Transverse colon (tissue), 4 donors: ENCODE results near the gene IP6K1. TPM values are rescaled to one million over a fixed set of nuclear protein-coding genes. Genes with fewer than 3 reads are reported as not detected.

ENCODE experiments used
- DNase-seq: peaks from one replicate; pipeline ENCODE4 v3.0.0-alpha.2; 2019
- H3K27ac ChIP-seq, 4 donors: fragments of 200-600 bp; sonication (generic); 2 replicates each; pipeline ENCODE4 v1.5.1; 2016 to 2018; ENCODE audit warnings: inconsistent platforms in 4 of 4
- H3K27me3 ChIP-seq: fragments of 200-600 bp; sonication (generic); 2 replicates; pipeline ENCODE4 v1.5.1; 2017; ENCODE audit warnings: inconsistent platforms
- H3K36me3 ChIP-seq, 4 donors: fragments of 200-600 bp; sonication (generic); 2 replicates each; pipeline ENCODE4 v1.5.1; 2017 to 2019; ENCODE audit warnings: inconsistent platforms in 4 of 4
- H3K4me1 ChIP-seq, 4 donors: fragments of 200-600 bp; sonication (generic); 2 replicates each; pipeline ENCODE4 v1.5.1; 2017 to 2020; ENCODE audit warnings: inconsistent platforms in 4 of 4
- H3K4me3 ChIP-seq, 4 donors: fragments of 200-600 bp; sonication (generic); 1 replicate in 1 of 4; 2 replicates in 3 of 4; pipeline versions ENCODE4 v1.5.1 to v1.6.1; 2017 to 2019; ENCODE audit warnings: inconsistent platforms in 4 of 4
- H3K9me3 ChIP-seq, 2 donors: fragments of 200-600 bp; sonication (generic); 2 replicates each; pipeline ENCODE4 v1.5.1; 2017 to 2019; ENCODE audit warnings: inconsistent platforms in 2 of 2
- CTCF ChIP-seq, 5 experiments: fragments of 200-600 bp in 3 of 5; fragments of 450-650 bp in 2 of 5; sonication (generic) in 3 of 5; IDR thresholded peaks; 1 replicate in 2 of 5; 2 replicates in 3 of 5; pipeline ENCODE4 v1.5.1; 2016 to 2017; ENCODE audit warnings: antibody characterized with exemption in 5 of 5, inconsistent platforms in 3 of 5, mild to moderate bottlenecking in 2 of 5, moderate library complexity in 1 of 5
- EP300 ChIP-seq: sonication (generic); formaldehyde crosslinking; IDR thresholded peaks from one replicate; pipeline ENCODE4 v1.6.1; 2017; ENCODE audit warnings: antibody characterized with exemption, low read depth
- POLR2A ChIP-seq: fragments of 450-650 bp; IDR thresholded peaks from one replicate; pipeline ENCODE4 v1.6.1; 2016; ENCODE audit warnings: antibody characterized with exemption, mild to moderate bottlenecking, moderate library complexity
- POLR2AphosphoS5 ChIP-seq, 3 donors: sonication (generic); formaldehyde crosslinking; IDR thresholded peaks; one replicate each; pipeline ENCODE4 v1.6.1; 2016; ENCODE audit warnings: antibody characterized with exemption in 3 of 3
- WGBS, 2 donors: methylation state at CpG; one replicate each; pipeline ENCODE4 v1.1.5; 2018; ENCODE audit warnings: low coverage in 1 of 2; 5-methylcytosine and 5-hydroxymethylcytosine counted together
- in situ Hi-C, 4 donors: fragments of 200-750 bp; cut with MboI; loops; one replicate each; pipeline versions ENCODE4 v1.15.0 to v1.15.1; 2017; ENCODE audit warnings: low sequenced_read_pairs in 3 of 4, low pct_ligation_motif_present in 1 of 4, low pct_unique_long_range_greater_than_20kb in 1 of 4
- intact Hi-C: fragments of 100-400 bp; cut with DNase I; formaldehyde crosslinking; loops from one replicate; pipeline ENCODE4 v1.15.1; 2023; ENCODE audit warnings: low total_unique reads
- total RNA-seq, 4 donors: library from RNA; depleted of rRNA; stranded (reverse); fragments of >200 nt; gene quantifications; one replicate each; pipeline ENCODE4 v1.1.0, GENCODE V29; 2016

Gene IP6K1
- total RNA-seq, 4 donors from 2014 or later: 20.5 to 40.7 (median 39.7) TPM

DNA sequence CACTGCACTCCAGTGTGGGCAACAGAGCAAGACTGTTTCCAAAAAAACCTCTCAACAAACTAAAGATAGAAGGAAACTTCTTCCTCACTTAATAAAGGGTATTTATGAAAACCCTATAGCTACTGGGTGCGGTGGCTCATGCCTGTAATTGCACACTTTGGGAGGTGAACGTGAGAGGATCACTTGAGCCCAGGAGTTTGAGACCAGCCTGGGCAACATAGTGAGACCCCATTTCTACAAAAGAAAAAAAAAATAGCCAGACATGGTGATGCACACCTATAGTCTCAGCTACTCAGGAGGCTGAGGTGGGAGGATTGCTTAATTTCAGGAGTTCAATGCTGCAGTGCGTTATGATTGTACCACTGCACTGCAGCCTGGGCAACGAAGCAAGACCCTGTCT is 22.4 kb downstream of the IP6K1 start:
- no peaks in the 10 kb centered on the region for H3K27me3 ChIP-seq
- no peaks in the 10 kb centered on the region for H3K4me1 ChIP-seq
- H3K27ac ChIP-seq: no peak overlapping the region
- intact Hi-C loops: no loop called here
- no peaks in the 10 kb centered on the region for H3K9me3 ChIP-seq
- TF ChIP-seq CTCF (IDR thresholded peaks at IDR 0.05) (no peak), POLR2AphosphoS5 (IDR thresholded peaks at IDR 0.05) (no peak), POLR2A (no peak), EP300 (no peak)
- in situ Hi-C loops: no loop called here
- DNase-seq: no peak
- H3K4me3 ChIP-seq: no peak overlapping the region
- 90 to 95% methylated on average over 4 of the region's 4 CpGs for WGBS, 2 donors
- H3K36me3 ChIP-seq: no peaks in the 10 kb centered on the region

DNA sequence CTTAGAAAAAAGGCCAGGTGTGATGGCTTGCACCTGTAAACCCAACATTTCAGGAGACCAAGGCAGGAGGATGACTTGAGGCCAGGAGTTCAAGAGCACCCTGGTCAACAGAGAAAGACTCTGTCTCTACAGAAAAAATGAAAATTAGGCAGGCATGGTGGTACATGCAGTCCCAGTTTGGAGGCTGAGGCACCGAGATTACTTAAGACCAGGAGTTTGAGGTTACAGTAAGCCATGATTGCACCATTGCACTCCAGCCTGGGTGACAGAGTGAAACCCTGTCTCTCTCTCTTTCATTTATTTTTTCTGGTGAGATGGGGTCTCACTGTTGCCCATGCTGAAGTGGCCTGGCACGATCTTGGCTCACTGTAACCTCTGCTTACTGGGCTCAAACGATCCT is 24.7 kb downstream of the IP6K1 start:
- Histone ChIP-seq H3K4me1 (no peaks in the 10 kb centered on the region), H3K4me3 (no peak overlapping the region), H3K27ac (no peak overlapping the region), H3K9me3 (no peaks in the 10 kb centered on the region), H3K27me3 (no peaks in the 10 kb centered on the region), H3K36me3 (no peaks in the 10 kb centered on the region)
- TF ChIP-seq CTCF (IDR thresholded peaks at IDR 0.05) (no peak), EP300 (no peak), POLR2A (no peak), POLR2AphosphoS5 (IDR thresholded peaks at IDR 0.05) (no peak)
- intact Hi-C loops (no loop called here), in situ Hi-C loops (no loop called here)
- DNase-seq: no peak
- WGBS, 2 donors: 82% methylated on average over 3 of the region's 3 CpGs; no CpG with 5 or more reads in 1 of the 2 donors

- no peak overlapping the region for H3K4me3 ChIP-seq
- in situ Hi-C loops (no loop called here), intact Hi-C loops (no loop called here)
- H3K36me3 ChIP-seq: no peaks in the 10 kb centered on the region
- no peaks in the 10 kb centered on the region for H3K27me3 ChIP-seq
- no peak for DNase-seq
- no peak overlapping the region for H3K27ac ChIP-seq
- TF ChIP-seq CTCF (IDR thresholded peaks at IDR 0.05): no peak
- no peak for TF ChIP-seq POLR2AphosphoS5 (IDR thresholded peaks at IDR 0.05)
- no peak for TF ChIP-seq POLR2A
- TF ChIP-seq EP300: no peak
- H3K4me1 ChIP-seq: peaks cover 0 to 3% (median 0%) of the 10 kb centered on the region in 4 donors
- H3K9me3 ChIP-seq: no peaks in the 10 kb centered on the region
- WGBS, 2 donors: 54 to 86% methylated on average over 1 of the region's 1 CpG
These were observed 27.1 kb downstream of the IP6K1 start for GRCh38 chr3:49759226-49759625.

DNA sequence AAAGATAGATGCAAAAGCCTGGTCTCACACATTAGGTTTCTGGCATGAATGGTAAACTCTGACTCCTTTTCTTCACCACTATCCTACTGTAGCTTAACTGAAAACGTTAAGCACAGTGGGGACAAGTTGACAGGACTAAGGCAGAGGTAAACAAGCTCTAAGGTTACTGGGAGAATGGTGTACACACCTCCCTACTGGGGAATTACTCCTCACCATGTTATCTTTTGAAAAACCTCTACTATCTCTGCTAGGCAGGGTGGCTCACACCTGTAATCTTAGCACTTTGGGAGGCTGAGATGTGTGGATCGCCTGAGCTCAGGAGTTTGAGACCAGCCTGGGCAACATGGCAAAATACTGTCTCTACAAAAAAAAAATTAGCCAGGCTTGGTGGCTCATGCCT is 29.1 kb downstream of the IP6K1 start:
- no peak overlapping the region for H3K27ac ChIP-seq
- DNase-seq: no peak
- H3K4me3 ChIP-seq: no peak overlapping the region
- intact Hi-C loops (no loop called here), in situ Hi-C loops (no loop called here)
- TF ChIP-seq POLR2AphosphoS5 (IDR thresholded peaks at IDR 0.05): no peak
- no peak for TF ChIP-seq CTCF (IDR thresholded peaks at IDR 0.05)
- no peak for TF ChIP-seq EP300
- no peak for TF ChIP-seq POLR2A
- no peaks in the 10 kb centered on the region for H3K36me3 ChIP-seq
- WGBS, 2 donors: 71 to 74% methylated on average over 2 of the region's 2 CpGs
- no peaks in the 10 kb centered on the region for H3K27me3 ChIP-seq
- H3K4me1 ChIP-seq: peaks cover 0 to 14% (median 4%) of the 10 kb centered on the region in 4 donors
- no peaks in the 10 kb centered on the region for H3K9me3 ChIP-seq
